GM21528 (cell line): ENCODE data around the gene NUDT22.

Source experiments
- ATAC-seq: cut with Tn5 transposase; IDR thresholded peaks from one replicate; pipeline ENCODE4 v1.9.1; 2021; ENCODE audit warnings: mild to moderate bottlenecking, moderate library complexity; ENCODE audit not compliant: unreplicated experiment, low FRiP score

Gene NUDT22

GRCh38 chr11:64206457-64207255, 19.4 kb upstream of the NUDT22 start, which contains the start of gene FERMT3:
Gene FERMT3 (plus strand): TSS chr11:64206721. CDS start chr11:64207365, 644 bp downstream.
- ATAC-seq = no peak

DNA sequence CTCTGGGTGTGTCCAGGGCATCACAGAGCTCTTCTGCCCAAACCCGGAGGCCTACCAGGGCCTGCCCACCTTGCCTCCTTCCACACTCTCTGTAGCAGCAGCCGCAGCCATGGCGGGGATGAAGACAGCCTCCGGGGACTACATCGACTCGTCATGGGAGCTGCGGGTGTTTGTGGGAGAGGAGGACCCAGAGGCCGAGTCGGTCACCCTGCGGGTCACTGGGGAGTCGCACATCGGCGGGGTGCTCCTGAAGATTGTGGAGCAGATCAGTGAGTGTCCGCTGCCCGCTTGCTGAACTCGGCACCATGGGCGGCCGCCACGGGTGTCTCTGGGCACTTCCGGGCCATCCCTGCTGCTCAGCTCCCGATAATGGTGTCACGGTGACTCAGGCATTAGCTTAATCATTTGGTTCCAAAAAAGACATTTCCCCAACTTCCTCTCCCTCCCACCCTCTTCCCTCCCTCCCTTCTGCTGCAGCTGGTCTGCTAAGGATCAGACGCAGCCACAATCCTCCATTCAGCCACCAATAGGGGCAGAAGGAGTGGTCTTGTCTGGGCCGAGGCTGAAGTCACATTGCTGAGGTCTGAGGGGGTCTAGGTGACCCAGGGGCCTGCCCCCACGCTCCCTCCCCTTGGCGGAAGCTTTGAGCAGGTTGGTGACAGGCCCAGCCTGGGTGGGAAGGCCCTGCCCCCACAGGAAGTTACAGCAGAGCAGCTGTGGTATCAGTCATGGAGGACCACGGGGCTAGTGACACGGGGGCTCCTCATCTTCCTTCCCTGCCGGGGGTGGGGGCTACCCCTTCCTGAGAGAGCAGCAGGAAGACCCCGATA, 18.6 kb upstream of the NUDT22 start:
- no peak for ATAC-seq

DNA sequence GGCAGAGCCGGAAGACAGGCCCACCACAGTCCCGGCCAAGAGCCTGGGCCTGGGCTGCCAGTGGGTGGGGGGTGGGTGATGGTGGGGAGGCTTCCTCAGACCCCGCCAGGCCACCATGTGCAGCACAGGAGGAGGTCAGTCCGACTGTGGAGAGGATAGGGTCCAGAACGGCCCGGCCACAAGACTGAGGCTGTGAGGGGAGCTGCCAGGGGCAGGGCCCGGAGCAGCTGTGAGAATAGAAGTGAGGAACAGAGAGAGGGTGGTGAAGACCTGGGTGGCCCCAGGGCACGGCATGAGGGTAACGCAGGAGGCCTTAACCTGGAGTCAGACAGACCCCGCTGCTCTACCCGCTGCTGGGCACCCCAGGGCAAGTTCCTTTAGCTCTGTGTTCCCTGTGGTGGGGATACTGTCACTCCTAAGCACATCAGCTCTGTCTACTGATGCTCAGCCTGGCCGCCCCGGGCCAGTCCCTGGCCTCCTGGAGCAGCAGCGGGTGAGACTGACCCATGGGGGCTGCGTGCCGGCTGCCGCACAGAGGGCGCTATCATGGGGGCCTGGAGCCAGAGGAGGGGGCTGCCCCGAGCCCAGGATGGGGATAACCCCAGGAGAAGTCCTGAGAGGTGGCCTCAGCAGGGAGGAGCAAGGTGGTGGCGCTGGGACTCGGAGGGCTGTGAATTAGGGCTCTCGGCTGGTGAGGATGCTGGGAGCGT, 17.8 kb upstream of the NUDT22 start:
- ATAC-seq = no peak

GRCh38 chr11:64208796-64209562, 17.1 kb upstream of the NUDT22 start:
- ATAC-seq = no peak

GRCh38 chr11:64209563-64209843, 16.6 kb upstream of the NUDT22 start:
- no peak for ATAC-seq

DNA sequence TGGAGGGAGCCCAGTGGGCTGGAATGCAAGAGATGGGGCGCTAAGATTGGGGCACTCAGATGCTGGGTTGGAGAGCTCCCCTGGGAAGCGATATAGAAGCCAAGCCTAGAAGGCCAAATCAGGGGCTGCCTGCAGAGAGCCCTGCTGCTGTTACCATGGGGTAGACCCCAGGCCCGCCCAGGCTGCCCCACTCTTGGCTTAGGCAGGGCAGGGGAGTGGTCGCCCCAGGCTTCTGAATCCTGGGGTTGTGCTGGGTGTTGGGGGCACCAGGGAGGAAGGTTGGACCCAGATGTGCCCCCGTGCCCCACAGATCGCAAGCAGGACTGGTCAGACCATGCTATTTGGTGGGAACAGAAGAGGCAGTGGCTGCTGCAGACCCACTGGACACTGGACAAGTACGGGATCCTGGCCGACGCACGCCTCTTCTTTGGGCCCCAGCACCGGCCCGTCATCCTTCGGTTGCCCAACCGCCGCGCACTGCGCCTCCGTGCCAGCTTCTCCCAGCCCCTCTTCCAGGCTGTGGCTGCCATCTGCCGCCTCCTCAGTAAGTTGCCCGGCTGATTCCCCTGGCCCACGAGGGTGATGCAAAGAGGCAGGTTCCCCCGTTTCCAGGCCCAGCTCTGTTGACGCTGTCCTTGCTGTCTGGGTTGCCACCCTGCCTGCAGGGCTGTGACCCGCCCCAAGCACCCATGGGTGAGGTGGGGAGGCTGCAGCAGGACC, 15.6 kb upstream of the NUDT22 start:
- no peak for ATAC-seq

DNA sequence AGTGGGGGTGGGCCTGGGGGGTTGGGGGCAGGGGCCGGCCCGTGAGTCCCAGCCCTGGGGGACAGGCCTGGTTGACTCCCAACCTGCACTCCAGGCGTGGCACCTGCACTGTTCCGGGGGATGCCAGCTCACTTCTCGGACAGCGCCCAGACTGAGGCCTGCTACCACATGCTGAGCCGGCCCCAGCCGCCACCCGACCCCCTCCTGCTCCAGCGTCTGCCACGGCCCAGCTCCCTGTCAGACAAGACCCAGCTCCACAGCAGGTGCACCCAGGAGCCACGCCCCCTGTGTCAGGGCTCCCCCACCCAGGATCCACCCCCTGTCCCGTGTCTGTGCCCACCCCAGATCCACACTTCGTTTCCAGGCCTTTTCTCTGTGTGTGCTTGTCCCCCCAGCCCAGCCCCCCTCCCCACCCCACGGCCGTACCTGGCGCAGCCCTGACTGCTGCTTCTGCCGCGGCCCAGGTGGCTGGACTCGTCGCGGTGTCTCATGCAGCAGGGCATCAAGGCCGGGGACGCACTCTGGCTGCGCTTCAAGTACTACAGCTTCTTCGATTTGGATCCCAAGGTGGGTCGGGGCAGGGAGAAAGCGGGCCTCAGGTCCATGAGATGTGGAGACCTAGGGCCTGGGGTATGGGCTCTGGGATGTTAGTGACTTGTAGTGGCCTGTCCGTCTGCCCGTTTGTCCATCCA, 14.7 kb upstream of the NUDT22 start:
- ATAC-seq = no peak

DNA sequence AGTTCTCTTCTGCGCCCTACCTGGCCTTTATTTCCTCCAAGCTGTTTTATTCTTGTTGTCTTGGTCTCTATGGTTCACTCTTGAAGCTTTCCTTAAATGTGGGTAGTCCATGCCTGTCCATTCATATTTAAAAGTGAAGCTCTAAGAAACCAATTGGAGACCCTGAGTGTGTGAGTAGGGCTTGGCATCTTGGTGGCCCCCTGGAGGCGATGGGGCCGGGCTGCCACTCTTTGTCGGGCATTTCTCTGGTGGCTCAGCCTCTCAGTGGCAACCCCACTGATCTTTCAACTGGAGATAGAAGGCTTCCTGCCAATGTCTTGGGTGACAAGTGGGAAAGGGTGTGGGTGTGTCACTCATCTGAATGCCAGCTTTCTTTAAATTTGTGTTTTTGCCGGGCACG, 9.2 kb upstream of the NUDT22 start:
- no peak for ATAC-seq

DNA sequence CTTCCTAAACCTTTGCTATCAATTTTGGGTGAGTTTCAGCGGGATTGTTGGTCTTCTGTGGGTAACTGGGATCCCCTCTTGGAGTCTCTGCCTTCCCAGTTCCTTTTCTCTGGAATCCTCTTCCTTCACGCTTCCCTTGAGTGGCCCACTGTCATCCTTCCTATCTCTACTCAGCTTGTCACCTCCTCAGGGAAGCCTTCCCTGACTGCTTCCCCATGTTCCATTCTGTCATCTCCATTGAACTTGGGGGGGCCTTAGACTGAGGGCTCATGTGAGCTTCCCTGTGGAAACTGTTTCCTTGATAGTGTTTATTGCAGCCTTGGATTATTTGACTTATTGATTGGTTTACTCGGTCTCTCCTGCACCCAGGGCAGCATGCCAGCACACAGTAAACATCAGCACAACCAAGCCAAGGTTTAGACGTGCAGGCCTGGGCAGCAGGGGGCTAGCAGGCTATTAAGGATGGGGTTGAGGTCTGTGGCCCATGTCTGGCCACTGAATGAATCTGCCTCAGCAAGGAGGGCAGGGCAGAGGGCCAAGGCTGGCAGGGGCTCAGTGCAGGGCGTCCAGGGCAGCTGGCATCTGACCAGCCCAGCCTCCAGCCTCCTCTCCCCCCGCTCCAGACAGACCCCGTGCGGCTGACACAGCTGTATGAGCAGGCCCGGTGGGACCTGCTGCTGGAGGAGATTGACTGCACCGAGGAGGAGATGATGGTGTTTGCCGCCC, 7.3 kb upstream of the NUDT22 start:
- ATAC-seq = no peak

DNA sequence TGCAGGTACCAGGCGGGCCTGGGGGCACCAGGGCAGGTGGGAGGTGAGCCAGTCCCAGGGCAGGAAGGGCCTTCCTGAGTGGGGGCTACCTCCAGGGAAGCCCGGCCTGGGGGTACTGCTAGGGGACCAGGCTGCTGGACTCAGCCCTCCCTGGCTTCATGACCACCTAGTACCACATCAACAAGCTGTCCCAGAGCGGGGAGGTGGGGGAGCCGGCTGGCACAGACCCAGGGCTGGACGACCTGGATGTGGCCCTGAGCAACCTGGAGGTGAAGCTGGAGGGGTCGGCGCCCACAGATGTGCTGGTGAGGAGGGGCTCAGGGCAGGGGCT, 6.8 kb upstream of the NUDT22 start:
- ATAC-seq = no peak

DNA sequence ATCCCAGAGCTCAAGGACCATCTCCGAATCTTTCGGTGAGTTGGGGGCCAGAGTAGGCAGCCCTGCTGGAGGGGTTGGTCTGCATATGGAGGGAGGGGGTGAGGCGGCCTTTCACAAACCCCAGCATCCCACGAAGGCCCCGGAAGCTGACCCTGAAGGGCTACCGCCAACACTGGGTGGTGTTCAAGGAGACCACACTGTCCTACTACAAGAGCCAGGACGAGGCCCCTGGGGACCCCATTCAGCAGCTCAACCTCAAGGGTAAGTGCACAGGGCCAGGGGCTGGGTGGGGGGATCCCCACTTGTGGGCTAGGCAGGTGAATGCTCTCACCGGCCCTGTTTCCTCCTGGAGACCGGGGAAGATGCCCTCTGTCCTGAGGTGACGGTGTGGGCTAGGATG, 6.3 kb upstream of the NUDT22 start:
- ATAC-seq = no peak

DNA sequence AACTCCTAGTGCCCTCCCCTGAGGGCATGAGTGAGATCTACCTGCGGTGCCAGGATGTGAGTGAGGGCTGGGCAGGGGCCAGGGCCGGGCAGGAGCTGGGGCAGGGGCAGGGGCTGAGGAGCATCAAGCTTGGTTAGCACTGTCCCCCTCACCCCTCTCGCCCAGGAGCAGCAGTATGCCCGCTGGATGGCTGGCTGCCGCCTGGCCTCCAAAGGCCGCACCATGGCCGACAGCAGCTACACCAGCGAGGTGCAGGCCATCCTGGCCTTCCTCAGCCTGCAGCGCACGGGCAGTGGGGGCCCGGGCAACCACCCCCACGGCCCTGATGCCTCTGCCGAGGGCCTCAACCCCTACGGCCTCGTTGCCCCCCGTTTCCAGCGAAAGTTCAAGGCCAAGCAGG, 5.8 kb upstream of the NUDT22 start:
- no peak for ATAC-seq

DNA sequence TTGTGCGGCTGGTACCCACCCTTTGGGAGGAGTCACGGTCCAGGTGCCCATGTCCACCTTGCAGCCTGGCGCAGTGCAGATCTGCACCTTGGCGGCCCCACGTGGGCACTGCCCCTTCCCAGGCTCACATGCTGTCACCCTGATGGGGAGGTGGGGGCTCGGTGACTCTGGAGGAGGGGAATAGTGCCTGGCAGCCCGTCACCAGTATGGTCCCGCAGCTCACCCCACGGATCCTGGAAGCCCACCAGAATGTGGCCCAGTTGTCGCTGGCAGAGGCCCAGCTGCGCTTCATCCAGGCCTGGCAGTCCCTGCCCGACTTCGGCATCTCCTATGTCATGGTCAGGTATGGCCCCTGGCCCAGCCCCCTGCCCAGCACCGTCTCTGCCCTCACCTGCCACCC, 5.3 kb upstream of the NUDT22 start:
- ATAC-seq = no peak

DNA sequence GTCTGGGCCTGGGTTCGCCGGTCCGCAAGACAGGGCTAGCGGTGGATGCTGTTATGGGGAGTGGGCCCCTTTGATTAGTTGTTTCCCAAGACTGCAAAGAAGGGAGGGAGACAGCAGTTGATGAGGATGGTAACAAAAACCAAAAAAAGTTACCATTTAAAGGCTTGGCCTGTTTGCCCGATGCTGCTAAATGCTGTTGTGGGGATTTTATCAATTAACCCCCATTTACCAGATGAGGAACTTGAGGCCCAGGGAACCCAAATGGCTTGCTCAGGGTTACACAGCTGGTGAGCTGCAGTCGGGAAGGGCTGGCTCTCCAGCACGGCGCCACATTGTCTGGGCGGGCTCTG, 3.4 kb upstream of the NUDT22 start:
- no peak for ATAC-seq

- no peak for ATAC-seq
These were observed 2.9 kb upstream of the NUDT22 start for GRCh38 chr11:64223001-64223651.

- ATAC-seq = no peak
These were observed 1.8 kb upstream of the NUDT22 start for GRCh38 chr11:64224151-64224890.

DNA sequence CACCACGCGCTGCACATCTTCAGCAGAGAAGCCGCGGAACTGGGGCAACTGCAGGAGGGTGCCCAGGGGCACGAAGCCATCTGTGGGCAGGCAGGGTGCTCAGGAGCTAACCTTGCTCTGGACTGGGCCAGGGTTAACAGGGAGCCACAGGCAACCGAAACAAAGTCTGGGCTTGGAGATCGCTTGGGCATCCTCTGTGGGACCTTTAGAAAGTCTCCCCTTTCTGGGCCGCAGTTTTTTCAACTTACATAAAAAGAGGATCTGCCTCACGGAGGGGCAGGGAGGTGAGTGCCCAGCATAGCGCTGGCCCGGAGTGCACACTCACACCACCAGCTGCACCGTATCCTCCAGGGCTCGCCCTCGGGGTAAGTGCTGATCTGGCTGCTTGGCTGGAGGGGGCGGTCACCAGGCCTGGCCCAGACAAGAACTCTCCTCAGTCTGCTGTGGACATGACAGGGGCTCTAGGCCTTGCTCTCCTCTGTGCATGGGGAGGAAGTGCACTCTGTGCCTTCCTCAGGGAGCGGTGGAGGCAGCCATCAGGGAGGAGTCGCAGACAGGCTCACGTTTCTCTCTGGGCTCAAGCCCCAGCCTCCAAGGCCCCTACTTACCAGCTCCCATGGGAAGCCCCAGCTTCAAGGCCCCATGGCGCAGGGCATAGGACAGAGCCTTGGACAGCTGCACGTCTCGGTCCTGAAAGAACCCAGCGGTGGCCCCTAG, 1.0 kb upstream of the NUDT22 start:
- ATAC-seq = no peak
